ENCODE measurements around the gene POLR3A.

Gene POLR3A

DNA sequence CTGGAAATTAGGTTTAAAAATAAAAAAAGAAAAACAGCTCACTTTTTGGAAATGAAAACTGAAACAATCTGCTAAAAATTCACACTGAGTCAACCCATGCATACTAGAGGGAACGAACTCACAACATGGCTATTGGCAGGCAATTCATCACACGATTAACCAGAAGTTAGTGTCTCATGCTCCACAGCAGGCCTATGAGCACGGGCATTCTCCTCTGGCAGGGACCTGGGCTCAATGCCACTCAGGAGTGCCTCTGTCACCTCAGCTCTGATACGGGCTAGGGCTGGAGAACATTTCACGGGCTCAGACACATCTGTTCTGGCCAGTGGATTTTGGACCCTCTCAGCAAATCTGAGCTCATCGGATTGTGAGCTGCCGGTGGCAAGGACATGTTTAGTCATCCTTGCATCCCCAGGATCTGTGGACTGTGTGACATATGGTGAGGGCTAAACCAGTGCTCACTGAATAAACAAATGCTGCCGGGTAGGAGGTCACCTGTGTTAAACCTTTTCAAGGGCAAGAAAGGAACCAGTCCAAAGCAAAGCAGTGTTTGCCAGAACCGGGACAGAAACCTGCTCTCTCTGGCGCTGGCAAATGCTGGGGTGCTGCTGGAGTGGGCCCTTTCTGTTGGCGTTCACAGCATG, 40.1 kb downstream of the POLR3A start:
- TF ChIP-seq, protein P1, sequence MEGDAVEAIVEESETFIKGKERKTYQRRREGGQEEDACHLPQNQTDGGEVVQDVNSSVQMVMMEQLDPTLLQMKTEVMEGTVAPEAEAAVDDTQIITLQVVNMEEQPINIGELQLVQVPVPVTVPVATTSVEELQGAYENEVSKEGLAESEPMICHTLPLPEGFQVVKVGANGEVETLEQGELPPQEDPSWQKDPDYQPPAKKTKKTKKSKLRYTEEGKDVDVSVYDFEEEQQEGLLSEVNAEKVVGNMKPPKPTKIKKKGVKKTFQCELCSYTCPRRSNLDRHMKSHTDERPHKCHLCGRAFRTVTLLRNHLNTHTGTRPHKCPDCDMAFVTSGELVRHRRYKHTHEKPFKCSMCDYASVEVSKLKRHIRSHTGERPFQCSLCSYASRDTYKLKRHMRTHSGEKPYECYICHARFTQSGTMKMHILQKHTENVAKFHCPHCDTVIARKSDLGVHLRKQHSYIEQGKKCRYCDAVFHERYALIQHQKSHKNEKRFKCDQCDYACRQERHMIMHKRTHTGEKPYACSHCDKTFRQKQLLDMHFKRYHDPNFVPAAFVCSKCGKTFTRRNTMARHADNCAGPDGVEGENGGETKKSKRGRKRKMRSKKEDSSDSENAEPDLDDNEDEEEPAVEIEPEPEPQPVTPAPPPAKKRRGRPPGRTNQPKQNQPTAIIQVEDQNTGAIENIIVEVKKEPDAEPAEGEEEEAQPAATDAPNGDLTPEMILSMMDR (IDR thresholded peaks at IDR 0.05; ENCODE audit: low read depth, low read length), result no peak

DNA sequence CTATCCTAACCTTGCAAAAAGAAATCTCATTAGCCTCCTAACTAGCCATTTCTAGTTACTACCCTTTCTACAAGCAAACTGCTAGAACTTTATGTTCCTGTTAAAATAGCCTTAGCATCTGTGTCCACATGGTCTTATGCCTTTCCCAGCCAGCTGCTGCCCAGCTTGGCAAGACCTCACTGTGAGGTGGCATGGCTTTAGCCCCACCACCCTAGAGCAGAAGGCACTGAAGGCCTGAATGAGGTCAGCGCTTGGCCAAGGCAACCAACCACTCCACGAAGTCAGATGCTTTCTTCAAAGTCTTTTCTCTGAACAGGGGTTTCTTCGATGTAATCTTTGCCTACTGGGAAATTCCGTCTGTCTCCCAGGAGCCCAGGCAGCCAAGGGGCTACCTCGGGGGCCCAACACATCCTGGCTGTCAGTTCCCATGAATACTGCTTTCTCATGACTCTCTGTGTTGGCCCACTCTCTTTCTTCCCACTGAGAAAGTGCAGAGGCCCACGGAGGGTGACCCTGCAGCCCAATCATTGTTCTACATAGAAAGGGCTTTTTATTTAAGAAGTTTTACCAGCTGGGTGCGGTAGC, 41.6 kb downstream of the POLR3A start:
- TF ChIP-seq, protein P1 (IDR thresholded peaks at IDR 0.05; ENCODE audit: low read depth, low read length), result no peak
- H3K4me3 ChIP-seq (ENCODE audit: low read depth, low read length), result no peak overlapping the region

More for the DNA sequence above, 40.1 kb downstream of the POLR3A start:
- no peak overlapping the region for H3K4me3 ChIP-seq (ENCODE audit: low read depth, low read length)

DNA sequence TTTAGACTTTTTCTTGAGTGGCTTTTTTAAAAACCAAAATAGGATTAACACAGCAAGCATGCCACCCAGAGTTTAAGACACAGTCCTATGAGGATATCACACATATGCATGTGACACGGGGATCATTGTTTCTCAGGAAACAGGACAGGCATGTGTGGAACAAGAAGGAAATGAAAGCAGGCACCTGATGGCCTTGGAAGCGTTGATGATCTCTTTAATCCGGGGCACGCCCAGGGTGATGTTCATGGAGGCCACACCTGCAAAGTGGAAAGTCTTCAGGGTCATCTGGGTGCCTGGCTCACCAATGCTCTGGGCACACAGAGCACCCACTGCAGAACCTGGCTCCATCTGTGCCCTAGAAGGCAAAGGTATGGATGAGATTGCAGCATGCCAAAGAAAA, 44.3 kb downstream of the POLR3A start:
- H3K4me3 ChIP-seq (ENCODE audit: low read depth, low read length), result no peak overlapping the region
- TF ChIP-seq, protein P1 (IDR thresholded peaks at IDR 0.05; ENCODE audit: low read depth, low read length), result no peak

DNA sequence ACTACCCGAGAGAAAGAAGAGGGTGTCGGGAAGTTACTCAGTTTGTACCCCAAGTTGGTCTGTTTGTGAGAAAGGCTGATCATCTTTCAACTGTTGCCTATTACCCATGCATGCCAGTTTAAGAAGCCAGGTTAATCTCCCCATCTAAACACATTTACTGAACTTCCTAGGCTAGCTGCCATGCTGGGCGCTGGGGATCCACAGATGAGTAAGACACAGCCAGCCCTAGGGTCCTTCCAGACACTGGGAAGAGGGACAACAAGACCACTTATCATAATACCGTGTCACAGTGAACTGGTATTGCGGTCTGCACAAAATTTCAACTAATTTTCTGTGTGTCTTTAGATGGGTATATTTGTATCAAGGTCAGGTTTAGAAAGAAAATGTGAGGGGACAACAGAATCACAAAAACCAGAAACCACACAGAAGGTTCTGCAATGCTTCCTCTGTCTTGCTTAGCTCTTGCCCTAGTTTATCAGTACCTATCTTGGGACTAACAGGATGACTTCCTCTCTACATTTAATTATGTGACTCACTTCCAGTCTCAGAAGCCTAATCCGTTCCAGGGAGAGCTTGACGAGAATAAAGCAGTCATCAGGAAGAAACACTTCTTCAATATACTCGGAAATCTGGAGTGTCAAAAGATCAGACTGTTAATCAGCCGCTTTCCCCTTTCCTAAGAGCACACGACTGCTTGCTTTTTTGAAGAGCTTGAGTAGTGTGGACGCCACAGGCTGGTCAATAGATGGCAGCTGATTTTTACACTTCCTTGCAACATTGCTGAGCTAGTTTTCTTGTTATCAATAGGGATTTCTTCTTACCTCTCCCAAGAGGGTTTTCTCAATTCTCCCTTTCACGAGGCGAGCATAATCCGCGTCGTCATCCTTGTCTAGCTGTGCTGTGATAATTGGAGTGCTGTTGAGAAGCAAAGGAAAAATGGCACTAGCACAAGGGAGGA, 45.7 kb downstream of the POLR3A start:
- TF ChIP-seq, protein P1 (IDR thresholded peaks at IDR 0.05; ENCODE audit: low read depth, low read length), result no peak

DNA sequence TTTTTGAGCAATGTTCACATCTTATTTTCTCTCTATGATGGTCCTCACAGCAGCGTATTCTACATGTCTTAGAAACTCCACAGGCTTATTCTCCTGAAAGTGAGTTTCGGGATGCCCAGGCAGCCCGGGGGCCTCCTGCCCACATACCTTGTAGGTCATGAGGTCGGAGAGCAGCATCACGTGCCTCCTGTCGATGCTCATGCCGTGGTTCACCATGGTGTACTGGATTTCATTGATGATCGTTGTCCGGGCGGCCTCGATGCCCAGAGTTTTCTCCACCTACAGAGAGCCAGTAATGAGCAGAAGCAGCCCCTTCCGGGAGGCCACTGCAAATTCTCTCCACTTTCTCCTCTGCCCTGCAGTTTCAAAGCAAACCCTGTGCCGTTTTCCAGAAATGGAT, 48.0 kb downstream of the POLR3A start:
- H3K4me3 ChIP-seq (ENCODE audit: low read depth, low read length), result no peak overlapping the region
- TF ChIP-seq, protein P1 (IDR thresholded peaks at IDR 0.05; ENCODE audit: low read depth, low read length), result no peak

More for the DNA sequence above, 45.7 kb downstream of the POLR3A start:
- no peak overlapping the region for H3K4me3 ChIP-seq (ENCODE audit: low read depth, low read length)

DNA sequence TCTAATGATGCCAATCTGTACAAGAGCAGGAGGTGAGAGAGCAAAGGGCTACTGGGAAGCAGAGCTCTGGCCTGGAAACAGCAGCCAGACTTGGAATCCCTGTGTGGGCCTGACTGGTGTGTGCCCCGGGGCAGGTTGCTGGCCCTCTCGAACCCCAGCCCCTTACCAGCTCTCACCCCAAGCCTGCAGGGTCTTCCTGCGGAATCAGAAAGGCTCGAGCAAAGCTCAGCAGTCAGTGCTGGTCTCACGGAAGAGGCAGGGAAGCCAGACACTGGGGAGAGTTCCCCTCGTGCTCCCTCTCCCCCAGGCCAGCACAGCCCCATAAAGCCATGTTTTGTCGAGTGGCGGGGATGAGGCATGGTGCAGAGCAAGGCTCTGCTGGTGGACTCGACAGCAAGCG, 50.1 kb downstream of the POLR3A start:
- TF ChIP-seq, protein P1 (IDR thresholded peaks at IDR 0.05; ENCODE audit: low read depth, low read length), result no peak
- H3K4me3 ChIP-seq (ENCODE audit: low read depth, low read length), result no peak overlapping the region

Measured in WI38 (cell line).